ENCODE measurements around the gene TRIM66.

DNA sequence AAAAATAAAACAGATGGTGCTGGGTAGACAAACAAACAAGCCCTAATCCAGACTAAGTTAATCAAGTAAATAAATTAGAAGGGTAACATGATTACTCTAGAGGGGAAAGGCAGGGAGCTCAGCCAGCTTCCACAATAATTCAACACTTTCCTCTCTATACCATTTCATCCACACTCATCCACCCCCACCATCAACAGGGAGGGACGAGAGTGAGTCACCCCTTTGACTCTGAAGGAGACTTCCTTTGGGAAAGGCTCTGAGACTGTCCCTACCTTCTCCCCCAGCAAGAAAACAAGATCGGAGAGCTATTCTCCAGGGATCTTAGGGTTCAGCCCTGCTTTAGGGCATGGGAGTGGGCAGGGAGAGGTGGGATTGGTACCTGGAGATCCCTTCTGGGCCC lies 33.1 kb downstream of the TRIM66 start:
- no peak for TF ChIP-seq CTCF (IDR thresholded peaks at IDR 0.05)
- no peak for TF ChIP-seq POLR2A (IDR thresholded peaks at IDR 0.05; ENCODE audit: low read depth)
- no peak for TF ChIP-seq EP300 (IDR thresholded peaks at IDR 0.05)
- TF ChIP-seq POLR2AphosphoS5 (IDR thresholded peaks at IDR 0.05) = no peak
